HepG2 (cell line): ENCODE results near the gene ASH1L. TPM values are rescaled to one million over a fixed set of nuclear protein-coding genes. Genes with fewer than 3 reads are reported as not detected.

Experiments used
- ELF4 ChIP-seq: sonication (generic); formaldehyde crosslinking; IDR thresholded peaks from 2 replicates; pipeline ENCODE4 v1.5.0; 2020; ENCODE audit warnings: missing genetic modification reagents, mild to moderate bottlenecking, moderate library complexity, borderline replicate concordance
- GTF3A ChIP-seq: sonication (generic); formaldehyde crosslinking; conservative IDR thresholded peaks from 2 replicates; pipeline ENCODE4 v1.4.0; 2020; ENCODE audit warnings: mild to moderate bottlenecking, missing genetic modification reagents
- HOMEZ ChIP-seq: IDR thresholded peaks from 2 replicates; pipeline ENCODE4 v1.6.1; 2016; ENCODE audit warnings: low read depth
- JUN ChIP-seq: sonication (generic); formaldehyde crosslinking; IDR thresholded peaks from 2 replicates; pipeline ENCODE4 v1.4.0; 2020; ENCODE audit warnings: mild to moderate bottlenecking, missing genetic modification reagents
- LBX2 ChIP-seq: sonication (generic); formaldehyde crosslinking; IDR thresholded peaks from 2 replicates; pipeline ENCODE4 v1.5.0; 2020; ENCODE audit warnings: missing genetic modification reagents, mild to moderate bottlenecking, borderline replicate concordance
- LCORL ChIP-seq, 2 experiments: fragments of 450-650 bp in 1 of 2; sonication (generic) in 1 of 2; formaldehyde crosslinking in 1 of 2; IDR thresholded peaks; 2 replicates each; pipeline versions ENCODE4 v1.5.0 to v1.6.1; 2017 to 2020; ENCODE audit warnings: antibody characterized with exemption in 1 of 2, missing genetic modification reagents in 1 of 2
- RARA ChIP-seq: IDR thresholded peaks from 2 replicates; pipeline ENCODE4 v1.6.1; 2016; ENCODE audit warnings: missing genetic modification reagents, missing compliant biosample characterization
- SETDB1 ChIP-seq: sonication (generic); formaldehyde crosslinking; IDR thresholded peaks from 2 replicates; pipeline ENCODE4 v1.5.1; 2020; ENCODE audit warnings: missing genetic modification reagents, mild to moderate bottlenecking, borderline replicate concordance
- SNAPC2 ChIP-seq: sonication (generic); formaldehyde crosslinking; IDR thresholded peaks from 2 replicates; pipeline ENCODE4 v1.8.1; 2022; ENCODE audit warnings: mild to moderate bottlenecking, missing genetic modification reagents
- TBX3 ChIP-seq: fragments of 450-650 bp; IDR thresholded peaks from 2 replicates; pipeline ENCODE4 v1.6.1; 2017; ENCODE audit warnings: antibody characterized with exemption, mild to moderate bottlenecking, inconsistent platforms, borderline replicate concordance
- THAP11 ChIP-seq: IDR thresholded peaks from 2 replicates; pipeline ENCODE4 v1.6.1; 2016; ENCODE audit warnings: missing biosample characterization, missing genetic modification reagents
- TMF1 ChIP-seq: sonication (generic); formaldehyde crosslinking; IDR thresholded peaks from 2 replicates; pipeline ENCODE4 v1.8.1; 2022; ENCODE audit warnings: low read depth, missing genetic modification reagents
- TOPORS ChIP-seq: sonication (generic); formaldehyde crosslinking; IDR thresholded peaks from 2 replicates; pipeline ENCODE4 v1.8.0; 2023; ENCODE audit warnings: mild to moderate bottlenecking, missing genetic modification reagents
- XBP1 ChIP-seq: sonication (generic); formaldehyde crosslinking; IDR thresholded peaks from 2 replicates; pipeline ENCODE4 v1.5.0; 2020; ENCODE audit warnings: missing genetic modification reagents
- XRCC5 ChIP-seq: fragments of 200-400 bp; formaldehyde crosslinking; optimal IDR thresholded peaks from 2 replicates; pipeline ENCODE3; 2017; ENCODE audit warnings: mild to moderate bottlenecking, low read length
- ZFP1 ChIP-seq: IDR thresholded peaks from 2 replicates; pipeline ENCODE4 v1.6.1; 2016
- ZNF136 ChIP-seq: sonication (generic); formaldehyde crosslinking; IDR thresholded peaks from 2 replicates; pipeline ENCODE4 v1.8.1; 2022; ENCODE audit warnings: low read depth, mild to moderate bottlenecking, moderate library complexity, missing genetic modification reagents
- ZNF142 ChIP-seq: sonication (generic); formaldehyde crosslinking; IDR thresholded peaks from 2 replicates; pipeline ENCODE4 v1.4.0; 2020; ENCODE audit warnings: missing genetic modification reagents
- ZNF282 ChIP-seq: fragments of 450-650 bp; IDR thresholded peaks from 2 replicates; pipeline ENCODE4 v1.6.1; 2018; ENCODE audit not compliant: partially characterized antibody
- ZNF354B ChIP-seq: sonication (generic); formaldehyde crosslinking; IDR thresholded peaks from 2 replicates; pipeline ENCODE4 v1.8.0; 2022; ENCODE audit warnings: mild to moderate bottlenecking, missing genetic modification reagents
- ZNF800 ChIP-seq: sonication (generic); formaldehyde crosslinking; IDR thresholded peaks from 2 replicates; pipeline ENCODE4 v1.4.0; 2020; ENCODE audit warnings: missing genetic modification reagents
- ZNF841 ChIP-seq: sonication (generic); formaldehyde crosslinking; IDR thresholded peaks from 2 replicates; pipeline ENCODE4 v1.8.1; 2023; ENCODE audit warnings: missing genetic modification reagents, borderline replicate concordance
- ZNF878 ChIP-seq: sonication (generic); formaldehyde crosslinking; IDR thresholded peaks from 2 replicates; pipeline ENCODE4 v1.8.1; 2023; ENCODE audit warnings: mild to moderate bottlenecking, missing genetic modification reagents, moderate library complexity
- polyA plus RNA-seq, 8 experiments: library from polyadenylated mRNA; depleted of rRNA in 3 of 8; stranded (reverse) in 7 of 8; unstranded in 1 of 8; fragments of >200 nt; fragmentation: Illumina TruSeq in 4 of 8; extraction: Trizol in 4 of 8; gene quantifications; 2 replicates each; pipeline versions ENCODE4 v1.2.1 to v1.2.3, GENCODE V29; 2011 to 2016; ENCODE audit warnings: low read depth in 4 of 8, missing spikeins in 1 of 8, mixed read lengths in 1 of 8; ENCODE audit not compliant: insufficient read depth in 1 of 8
- total RNA-seq, 5 experiments: library from RNA; depleted of rRNA; stranded (reverse); fragments of >200 nt; fragmentation: Illumina TruSeq; extraction: Trizol; gene quantifications; 2 replicates each; pipeline ENCODE4 v1.2.3, GENCODE V29; 2016; ENCODE audit warnings: low read depth in 1 of 5

The ASH1L gene
- total and polyA plus RNA-seq, 2 of the 13 experiments (the other 11 are each of a cell fraction or from before 2014, with no cell fraction given), result 10.2 to 15.3 TPM

- TF ChIP-seq TOPORS (CRISPR knock-in tag) (no peak), SETDB1 (no peak), RARA (CRISPR knock-in tag) (no peak), ZNF878 (no peak), TBX3 (no peak), ZNF800 (CRISPR knock-in tag) (no peak), XBP1 (no peak), JUN (CRISPR knock-in tag) (no peak), ZNF136 (CRISPR knock-in tag) (0 out of 2 replicates have a peak, but pooled peaks have one; percentile 58), XRCC5 (no peak), TMF1 (no peak), ELF4 (no peak), ZNF282 (no peak), SNAPC2 (CRISPR knock-in tag) (no peak), ZNF142 (no peak), ZNF354B (CRISPR knock-in tag) (no peak), ZNF841 (no peak), GTF3A (CRISPR knock-in tag) (no peak), ZFP1 (CRISPR knock-in tag) (no peak), HOMEZ (CRISPR knock-in tag) (no peak), THAP11 (CRISPR knock-in tag) (peak; percentile 79), LBX2 (CRISPR knock-in tag) (no peak), LCORL (IDR thresholded peaks at IDR 0.05) (no peak), LCORL (CRISPR knock-in tag; IDR thresholded peaks at IDR 0.05) (peak; percentile 56; the same call in 1 of the 2 replicates)
Measured at GRCh38 chr1:155307247-155307740, 255.3 kb downstream of the ASH1L start (continued).
